Measurements from ENCODE around the gene C10orf90.

C10orf90 gene

GRCh38 chr10:126409821-126410220 lies 260.7 kb downstream of the C10orf90 start:
- no peak for FAIRE-seq

- no peak for FAIRE-seq
These were observed 261.4 kb downstream of the C10orf90 start for GRCh38 chr10:126408953-126409641.

- no peak for FAIRE-seq
These were observed 262.7 kb downstream of the C10orf90 start for GRCh38 chr10:126407831-126408230.

- FAIRE-seq: no peak
These were observed 265.2 kb downstream of the C10orf90 start for GRCh38 chr10:126405239-126405775.

DNA sequence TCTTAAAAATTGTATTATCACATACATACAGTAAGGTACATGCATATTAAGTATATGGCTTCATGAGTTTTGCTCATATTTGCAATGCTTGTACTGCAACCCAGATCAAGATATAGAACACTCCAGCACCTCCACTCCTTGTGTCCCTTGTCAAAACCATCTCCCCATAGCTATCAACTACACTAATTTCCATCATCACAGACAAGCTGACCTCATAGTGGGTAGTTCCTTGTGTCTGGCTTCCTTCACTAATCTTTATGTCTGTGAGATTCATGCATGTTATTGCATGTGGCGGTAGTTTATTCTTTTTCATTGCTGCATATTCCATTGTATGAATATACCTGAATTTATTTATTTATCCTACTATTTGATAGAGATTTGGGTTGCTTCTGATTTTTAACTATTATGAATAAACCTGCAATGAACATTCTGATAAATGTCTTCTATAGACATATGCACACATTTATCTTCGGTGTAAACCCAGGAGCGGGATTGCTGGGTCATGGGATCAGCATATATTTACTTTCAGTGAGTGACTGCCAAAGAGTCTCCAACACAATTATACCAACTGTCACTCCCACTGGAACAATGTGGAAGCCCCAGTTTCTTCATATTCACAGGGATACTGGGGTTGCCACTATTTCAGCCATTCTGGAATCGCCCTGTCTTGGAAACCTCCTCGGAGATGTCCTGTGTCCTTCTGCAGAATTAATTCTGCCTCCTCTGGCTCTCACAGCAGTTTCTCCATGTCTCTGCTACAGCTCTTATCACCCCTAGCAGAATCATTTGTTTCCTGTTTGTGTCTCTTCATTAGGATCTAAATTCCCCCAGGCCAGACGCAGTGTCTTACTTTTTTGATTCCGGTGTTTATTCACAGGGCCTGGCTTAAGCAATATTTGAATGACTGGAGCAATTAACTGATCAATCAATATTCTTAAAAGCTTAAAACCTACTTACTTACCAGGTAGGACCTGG lies 267.5 kb downstream of the C10orf90 start:
- FAIRE-seq: no peak

- no peak for FAIRE-seq
These were observed 269.9 kb downstream of the C10orf90 start for GRCh38 chr10:126400641-126401040.

- FAIRE-seq: no peak
These were observed 271.6 kb downstream of the C10orf90 start for GRCh38 chr10:126398924-126399323.

DNA sequence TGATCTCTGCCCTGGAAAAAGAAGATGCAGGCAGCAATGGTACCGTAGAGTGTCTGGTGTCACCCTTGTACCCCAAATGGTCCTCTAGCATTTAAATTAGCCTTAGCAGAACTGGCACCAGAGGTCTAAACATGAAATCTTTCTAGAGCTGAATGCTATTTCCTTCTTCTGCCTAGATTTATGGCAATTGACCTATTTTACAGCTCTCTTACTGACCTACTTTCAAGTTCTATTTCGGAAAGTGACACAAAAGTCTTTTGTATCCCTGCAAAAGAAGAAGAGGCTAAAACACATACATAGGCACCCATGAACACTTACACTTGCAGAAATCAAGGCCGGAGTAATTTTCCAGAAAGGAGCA lies 272.1 kb downstream of the C10orf90 start:
- no peak for FAIRE-seq

DNA sequence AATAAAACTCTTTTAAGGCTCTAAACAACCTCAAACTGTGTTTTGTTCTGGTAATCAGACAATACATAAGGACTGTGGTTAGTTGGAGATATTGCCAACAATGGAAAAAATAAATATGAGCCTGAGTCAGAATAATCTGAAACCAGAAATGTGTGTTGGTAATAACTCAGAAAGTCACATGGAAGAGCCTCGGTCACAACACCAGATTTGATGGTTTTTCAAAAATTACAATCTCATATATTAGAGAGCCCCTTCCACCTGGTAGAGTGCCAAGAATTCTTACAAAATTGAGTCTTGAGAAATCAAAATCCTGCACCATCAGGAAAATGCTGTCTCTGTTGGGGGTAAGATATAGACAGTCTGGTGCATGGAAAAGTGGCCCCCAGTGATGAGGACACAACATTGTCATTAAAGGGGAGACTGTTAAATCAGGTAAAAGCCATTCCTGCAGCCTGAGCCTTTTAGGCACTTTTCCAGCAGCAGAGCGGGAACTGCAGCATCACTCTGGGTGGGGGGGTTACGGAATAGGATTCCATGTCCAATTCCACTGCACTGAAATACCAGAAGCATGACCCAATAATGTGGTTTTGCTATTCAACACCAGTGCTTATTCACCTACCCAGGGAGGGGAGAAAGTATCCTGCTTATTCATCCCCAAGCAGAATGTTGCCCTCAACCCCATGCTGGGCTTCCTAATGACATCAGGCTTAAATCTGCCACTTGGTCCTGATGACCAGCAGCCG lies 272.7 kb downstream of the C10orf90 start:
- no peak for FAIRE-seq

GRCh38 chr10:126397156-126397555 lies 273.3 kb downstream of the C10orf90 start:
- no peak for FAIRE-seq

GRCh38 chr10:126394948-126395347 lies 275.5 kb downstream of the C10orf90 start:
- FAIRE-seq: no peak

- FAIRE-seq: no peak
These were observed 277.4 kb downstream of the C10orf90 start for GRCh38 chr10:126393076-126393475.

GRCh38 chr10:126392469-126392868 lies 278.0 kb downstream of the C10orf90 start:
- FAIRE-seq: no peak

GRCh38 chr10:126392068-126392467 lies 278.4 kb downstream of the C10orf90 start:
- FAIRE-seq: no peak

GRCh38 chr10:126391192-126391885 lies 279.2 kb downstream of the C10orf90 start:
- FAIRE-seq: no peak

DNA sequence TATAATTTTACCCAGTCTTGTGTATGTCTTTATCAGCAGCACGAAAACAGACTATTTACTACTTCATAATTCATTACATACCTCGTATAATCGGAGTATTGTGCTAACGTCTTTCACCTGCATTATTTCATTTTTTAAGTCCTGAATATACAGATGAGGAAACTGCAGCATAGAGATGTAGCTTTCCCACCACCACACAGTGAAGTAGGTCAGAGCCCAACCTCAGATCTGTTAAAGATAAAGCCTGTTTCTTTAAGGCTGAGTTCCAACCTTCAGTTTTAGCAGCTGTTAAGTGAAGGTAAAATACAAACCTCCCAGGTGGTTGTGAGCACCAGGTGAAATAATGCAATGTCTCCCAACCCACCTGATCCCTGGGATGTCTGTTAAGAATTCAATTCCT lies 280.2 kb downstream of the C10orf90 start:
- FAIRE-seq: no peak

- no peak for FAIRE-seq
These were observed 282.3 kb downstream of the C10orf90 start, which contains the start of gene ADAM12 for GRCh38 chr10:126387931-126388911. ADAM12 (minus strand) TSS chr10:126388477; CDS start chr10:126388145, 332 bp downstream.

- no peak for FAIRE-seq
These were observed 283.2 kb downstream of the C10orf90 start for GRCh38 chr10:126387041-126387921.

DNA sequence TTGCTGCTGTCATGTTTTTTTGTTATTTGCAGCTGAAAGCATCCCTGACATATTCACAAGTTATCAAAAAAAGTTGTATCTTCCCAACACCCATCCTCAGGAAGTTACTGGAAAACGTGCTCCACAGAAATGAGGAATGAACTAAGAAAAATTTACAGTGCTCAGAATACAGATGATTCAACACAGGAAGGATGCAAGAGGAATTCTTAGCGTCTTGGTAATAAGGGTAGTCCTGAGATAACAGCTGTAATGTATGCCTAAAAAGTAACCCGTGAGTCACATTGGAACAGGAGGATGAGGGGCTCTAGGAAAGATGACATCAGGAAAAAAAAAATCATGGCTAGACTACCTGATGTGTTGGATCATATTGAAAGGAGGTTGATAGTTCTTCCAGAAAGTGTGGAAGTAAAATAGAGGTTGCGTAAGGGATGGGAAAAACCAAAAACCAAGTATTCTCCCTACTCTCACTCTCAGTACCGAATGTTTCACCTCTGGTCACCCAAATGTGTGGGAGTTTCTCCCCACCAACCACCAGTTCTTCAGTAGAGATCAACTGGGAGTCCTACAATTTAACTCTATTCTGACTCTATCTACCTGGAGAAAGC lies 286.1 kb downstream of the C10orf90 start:
- no peak for FAIRE-seq
